ENCODE measurements around the gene STEAP4. TPM values are rescaled to one million over a fixed set of nuclear protein-coding genes. Genes with fewer than 3 reads are reported as not detected.
"Not testable (repeated sequence)": the region's sequence is repeated elsewhere in the genome, so short reads cannot be mapped to it uniquely, and the experiment has no call there.

Gene STEAP4
- total RNA-seq, 1 donor, result 5.4 TPM

- Histone ChIP-seq H3K4me1 (ENCODE audit: insufficient read depth, low read length) (no peaks in the 10 kb centered on the region), H3K27me3 (ENCODE audit: insufficient read depth, low read length) (no peaks in the 10 kb centered on the region), H3K79me2 (ENCODE audit: insufficient read depth, low read length) (no peaks in the 10 kb centered on the region), H3K9me3 (ENCODE audit: low read depth, low read length) (no peaks in the 10 kb centered on the region), H2AFZ (ENCODE audit: low read length) (no peak overlapping the region), H3K4me2 (ENCODE audit: insufficient read depth, low read length) (no peak overlapping the region), H3K27ac (ENCODE audit: low read depth, low read length) (no peak overlapping the region), H3K36me3 (ENCODE audit: insufficient read depth, low read length) (no peaks in the 10 kb centered on the region), H3K4me3 (ENCODE audit: insufficient read depth, low read length) (no peak overlapping the region), H4K20me1 (ENCODE audit: insufficient read depth, low read length) (no peaks in the 10 kb centered on the region)
- TF ChIP-seq CTCF (IDR thresholded peaks at IDR 0.05; ENCODE audit: extremely low read depth, low read depth, low read length), result no peak
- DNase-seq (ENCODE audit: insufficient read length, low spot score, missing footprints), result no peak
These were observed 37.8 kb downstream of the STEAP4 start for GRCh38 chr7:88268858-88269257.

- Histone ChIP-seq H3K4me3 (ENCODE audit: insufficient read depth, low read length) (no peak overlapping the region), H2AFZ (ENCODE audit: low read length) (no peak overlapping the region)
These were observed 38.6 kb downstream of the STEAP4 start for GRCh38 chr7:88268051-88268450.

GRCh38 chr7:88267421-88267820 lies 39.3 kb downstream of the STEAP4 start:
- H3K4me2 ChIP-seq (ENCODE audit: insufficient read depth, low read length), result no peak overlapping the region
- H4K20me1 ChIP-seq (ENCODE audit: insufficient read depth, low read length), result no peaks in the 10 kb centered on the region
- no peaks in the 10 kb centered on the region for H3K79me2 ChIP-seq (ENCODE audit: insufficient read depth, low read length)
- no peak for DNase-seq (ENCODE audit: insufficient read length, low spot score, missing footprints)
- no peak for TF ChIP-seq CTCF (IDR thresholded peaks at IDR 0.05; ENCODE audit: extremely low read depth, low read depth, low read length)
- no peak overlapping the region for H3K4me3 ChIP-seq (ENCODE audit: insufficient read depth, low read length)
- H2AFZ ChIP-seq (ENCODE audit: low read length), result no peak overlapping the region
- H3K4me1 ChIP-seq (ENCODE audit: insufficient read depth, low read length), result no peaks in the 10 kb centered on the region
- H3K9me3 ChIP-seq (ENCODE audit: low read depth, low read length), result no peaks in the 10 kb centered on the region
- H3K27ac ChIP-seq (ENCODE audit: low read depth, low read length), result no peak overlapping the region
- H3K27me3 ChIP-seq (ENCODE audit: insufficient read depth, low read length), result no peaks in the 10 kb centered on the region
- H3K36me3 ChIP-seq (ENCODE audit: insufficient read depth, low read length), result no peaks in the 10 kb centered on the region

More at GRCh38 chr7:88268051-88268450, 38.6 kb downstream of the STEAP4 start:
- TF ChIP-seq CTCF (IDR thresholded peaks at IDR 0.05; ENCODE audit: extremely low read depth, low read depth, low read length), result no peak
- Histone ChIP-seq H3K4me2 (ENCODE audit: insufficient read depth, low read length) (no peak overlapping the region), H3K27ac (ENCODE audit: low read depth, low read length) (no peak overlapping the region), H4K20me1 (ENCODE audit: insufficient read depth, low read length) (no peaks in the 10 kb centered on the region), H3K9me3 (ENCODE audit: low read depth, low read length) (no peaks in the 10 kb centered on the region), H3K27me3 (ENCODE audit: insufficient read depth, low read length) (no peaks in the 10 kb centered on the region), H3K4me1 (ENCODE audit: insufficient read depth, low read length) (no peaks in the 10 kb centered on the region), H3K36me3 (ENCODE audit: insufficient read depth, low read length) (no peaks in the 10 kb centered on the region), H3K79me2 (ENCODE audit: insufficient read depth, low read length) (no peaks in the 10 kb centered on the region)
- DNase-seq (ENCODE audit: insufficient read length, low spot score, missing footprints), result no peak

GRCh38 chr7:88264987-88265386 lies 41.7 kb downstream of the STEAP4 start:
- not testable (repeated sequence) for H3K36me3 ChIP-seq (ENCODE audit: insufficient read depth, low read length); H3K4me3 ChIP-seq (ENCODE audit: insufficient read depth, low read length); H3K9me3 ChIP-seq (ENCODE audit: low read depth, low read length); H4K20me1 ChIP-seq (ENCODE audit: insufficient read depth, low read length); DNase-seq (ENCODE audit: insufficient read length, low spot score, missing footprints); H3K4me2 ChIP-seq (ENCODE audit: insufficient read depth, low read length); H2AFZ ChIP-seq (ENCODE audit: low read length); H3K27me3 ChIP-seq (ENCODE audit: insufficient read depth, low read length); H3K27ac ChIP-seq (ENCODE audit: low read depth, low read length); H3K4me1 ChIP-seq (ENCODE audit: insufficient read depth, low read length); H3K79me2 ChIP-seq (ENCODE audit: insufficient read depth, low read length)
